ENCODE results near the gene LHFPL2. TPM values are rescaled to one million over a fixed set of nuclear protein-coding genes. Genes with fewer than 3 reads are reported as not detected.
A peak's percentile ranks its signal among the peaks of the same experiment; 100 is the strongest.

The LHFPL2 gene
- total and polyA plus RNA-seq, 2 donors from 2014 or later: 1.8 to 12.6 TPM

GRCh38 chr5:78591138-78591612, 57.4 kb downstream of the LHFPL2 start:
- TF ChIP-seq CTCF (IDR thresholded peaks at IDR 0.05; ENCODE audit: borderline replicate concordance, extremely low read depth, insufficient read depth): no peak
- no peaks in the 10 kb centered on the region for H3K36me3 ChIP-seq (ENCODE audit: control insufficient read depth in 2 of 3, insufficient read depth in 3 of 3, low read length in 3 of 3)
- H3K27me3 ChIP-seq (ENCODE audit: control insufficient read depth, insufficient read depth, low read length): no peaks in the 10 kb centered on the region
- no peak overlapping the region for H3K9ac ChIP-seq (ENCODE audit: low read length in 3 of 3)
- H3K4me3 ChIP-seq (ENCODE audit: low read length in 3 of 3): no peak overlapping the region
- H3K9me3 ChIP-seq (ENCODE audit: control insufficient read depth in 2 of 3, insufficient read depth in 1 of 3, low read length in 3 of 3): no peaks in the 10 kb centered on the region
- DNase-seq (peak in 1 of 5 donors; percentile 65), FAIRE-seq (no peak)
- intact Hi-C loops (cut with DNase I): no loop called here
- no peak overlapping the region for H3K27ac ChIP-seq (ENCODE audit: low read depth in 2 of 2, low read length in 2 of 2)
- H3K4me1 ChIP-seq (ENCODE audit: control insufficient read depth in 2 of 3, insufficient read depth in 2 of 3, low read depth in 1 of 3, low read length in 3 of 3): peaks cover 0 to 21% (median 2%) of the 10 kb centered on the region in 3 donors

DNA sequence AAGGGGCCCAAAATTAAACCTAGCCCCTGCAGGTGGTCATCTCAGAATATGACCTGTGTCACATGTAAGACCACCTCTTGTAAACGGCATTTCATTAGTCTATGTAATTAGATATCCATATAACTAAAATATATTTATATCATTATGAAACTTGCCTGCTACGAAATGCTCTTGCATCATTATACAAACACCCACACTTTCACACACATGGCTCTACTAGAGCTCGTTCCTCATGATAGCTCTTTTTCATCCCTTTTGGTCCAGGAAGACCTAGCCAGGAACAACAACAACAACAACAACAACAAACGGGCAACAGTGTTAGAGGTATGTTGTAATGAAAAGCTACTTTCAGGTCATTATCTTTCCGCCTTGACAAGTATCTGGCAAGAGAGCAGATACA, 58.6 kb downstream of the LHFPL2 start:
- DNase-seq: no peak
- no peak for TF ChIP-seq CTCF (IDR thresholded peaks at IDR 0.05; ENCODE audit: borderline replicate concordance, extremely low read depth, insufficient read depth)
- intact Hi-C loops (cut with DNase I): no loop called here
- Histone ChIP-seq H3K27ac (ENCODE audit: low read depth in 2 of 2, low read length in 2 of 2) (no peak overlapping the region), H3K4me3 (ENCODE audit: low read length in 3 of 3) (no peak overlapping the region), H3K27me3 (ENCODE audit: control insufficient read depth, insufficient read depth, low read length) (no peaks in the 10 kb centered on the region), H3K4me1 (ENCODE audit: control insufficient read depth in 2 of 3, insufficient read depth in 2 of 3, low read depth in 1 of 3, low read length in 3 of 3) (peaks cover 0 to 15% (median 2%) of the 10 kb centered on the region in 3 donors), H3K9ac (ENCODE audit: low read length in 3 of 3) (no peak overlapping the region), H3K9me3 (ENCODE audit: control insufficient read depth in 2 of 3, insufficient read depth in 1 of 3, low read length in 3 of 3) (no peaks in the 10 kb centered on the region), H3K36me3 (ENCODE audit: control insufficient read depth in 2 of 3, insufficient read depth in 3 of 3, low read length in 3 of 3) (no peaks in the 10 kb centered on the region)
- FAIRE-seq: no peak

DNA sequence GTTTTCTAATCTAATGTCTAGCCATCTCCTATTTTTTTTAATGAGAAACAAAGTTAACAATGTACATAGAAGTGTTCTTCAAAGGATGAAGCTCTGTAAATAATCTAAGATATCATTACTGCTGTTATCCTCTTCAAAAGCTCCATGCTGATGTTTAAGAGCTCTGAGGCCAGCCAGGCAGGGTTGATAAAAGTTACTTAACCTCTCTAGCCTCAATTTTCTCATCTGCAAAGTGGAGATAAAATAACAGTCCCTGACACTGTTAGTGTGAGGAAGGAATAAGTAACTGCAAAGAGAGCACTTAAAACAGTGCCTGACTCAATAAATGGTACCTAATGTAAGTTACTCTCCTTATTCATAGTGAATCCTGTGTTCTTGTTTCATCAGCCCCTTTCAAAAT, 60.1 kb downstream of the LHFPL2 start:
- Histone ChIP-seq H3K4me1 (ENCODE audit: control insufficient read depth in 2 of 3, insufficient read depth in 2 of 3, low read depth in 1 of 3, low read length in 3 of 3) (peaks cover 0 to 9% (median 0%) of the 10 kb centered on the region in 3 donors), H3K9ac (ENCODE audit: low read length in 3 of 3) (no peak overlapping the region), H3K9me3 (ENCODE audit: control insufficient read depth in 2 of 3, insufficient read depth in 1 of 3, low read length in 3 of 3) (no peaks in the 10 kb centered on the region), H3K27ac (ENCODE audit: low read depth in 2 of 2, low read length in 2 of 2) (no peak overlapping the region), H3K36me3 (ENCODE audit: control insufficient read depth in 2 of 3, insufficient read depth in 3 of 3, low read length in 3 of 3) (no peaks in the 10 kb centered on the region), H3K27me3 (ENCODE audit: control insufficient read depth, insufficient read depth, low read length) (no peaks in the 10 kb centered on the region), H3K4me3 (ENCODE audit: low read length in 3 of 3) (no peak overlapping the region)
- intact Hi-C loops (cut with DNase I): no loop called here
- FAIRE-seq (no peak), DNase-seq (no peak)
- no peak for TF ChIP-seq CTCF (IDR thresholded peaks at IDR 0.05; ENCODE audit: borderline replicate concordance, extremely low read depth, insufficient read depth)

GRCh38 chr5:78587775-78588291, 60.7 kb downstream of the LHFPL2 start:
- Histone ChIP-seq H3K27ac (ENCODE audit: low read depth in 2 of 2, low read length in 2 of 2) (no peak overlapping the region), H3K4me3 (ENCODE audit: low read length in 3 of 3) (no peak overlapping the region), H3K27me3 (ENCODE audit: control insufficient read depth, insufficient read depth, low read length) (no peaks in the 10 kb centered on the region), H3K9me3 (ENCODE audit: control insufficient read depth in 2 of 3, insufficient read depth in 1 of 3, low read length in 3 of 3) (no peaks in the 10 kb centered on the region), H3K36me3 (ENCODE audit: control insufficient read depth in 2 of 3, insufficient read depth in 3 of 3, low read length in 3 of 3) (no peaks in the 10 kb centered on the region), H3K4me1 (ENCODE audit: control insufficient read depth in 2 of 3, insufficient read depth in 2 of 3, low read depth in 1 of 3, low read length in 3 of 3) (peaks cover 0 to 6% (median 0%) of the 10 kb centered on the region in 3 donors), H3K9ac (ENCODE audit: low read length in 3 of 3) (no peak overlapping the region)
- no peak for TF ChIP-seq CTCF (IDR thresholded peaks at IDR 0.05; ENCODE audit: borderline replicate concordance, extremely low read depth, insufficient read depth)
- intact Hi-C loops (cut with DNase I): no loop called here
- DNase-seq: no peak
- FAIRE-seq: no peak

All from kidney (tissue), 14 donors.